Lung (tissue), 12 donors: Measurements from ENCODE around the gene LARP4B. TPM values are rescaled to one million over a fixed set of nuclear protein-coding genes. Genes with fewer than 3 reads are reported as not detected.

Experiments used
- ATAC-seq: fragments of 200-7000 bp; cut with Tn5 transposase; one replicate; pipeline ENCODE4 v1.9.1; 2020; ENCODE audit warnings: moderate number of reproducible peaks; ENCODE audit not compliant: insufficient read depth, low FRiP score
- DNase-seq, 3 donors: peaks; one replicate each; pipeline ENCODE4 v3.0.0-alpha.2; 2013 to 2017
- H3K27ac ChIP-seq, 2 donors: one replicate each; pipeline ENCODE4 v1.5.1; 2013; ENCODE audit warnings: mild to moderate bottlenecking in 2 of 2, moderate library complexity in 2 of 2, control low read depth in 1 of 2, inconsistent platforms in 1 of 2, low read depth in 1 of 2, low read length in 1 of 2
- H3K27me3 ChIP-seq, 3 donors: one replicate each; pipeline ENCODE4 v1.5.1; 2013; ENCODE audit warnings: low read length in 2 of 3; ENCODE audit not compliant: control insufficient read depth in 3 of 3, insufficient read depth in 3 of 3
- H3K36me3 ChIP-seq, 4 donors: one replicate each; pipeline ENCODE4 v1.5.1; 2013; ENCODE audit warnings: low read length in 4 of 4, mild to moderate bottlenecking in 1 of 4, moderate library complexity in 1 of 4; ENCODE audit not compliant: control insufficient read depth in 4 of 4, insufficient read depth in 4 of 4
- H3K4me1 ChIP-seq, 5 donors: one replicate each; pipeline ENCODE4 v1.5.1; 2013; ENCODE audit warnings: low read length in 5 of 5, mild to moderate bottlenecking in 2 of 5, moderate library complexity in 1 of 5; ENCODE audit not compliant: control insufficient read depth in 5 of 5, insufficient read depth in 5 of 5
- H3K4me3 ChIP-seq: one replicate; pipeline ENCODE4 v1.5.1; 2013; ENCODE audit warnings: mild to moderate bottlenecking, control low read depth, moderate library complexity
- H3K9ac ChIP-seq, 2 donors: one replicate each; pipeline ENCODE4 v1.5.1; 2013; ENCODE audit warnings: low read length in 2 of 2, control low read depth in 1 of 2; ENCODE audit not compliant: insufficient read depth in 1 of 2
- H3K9me3 ChIP-seq, 4 donors: one replicate each; pipeline ENCODE4 v1.5.1; 2013; ENCODE audit warnings: low read length in 3 of 4, mild to moderate bottlenecking in 1 of 4, moderate library complexity in 1 of 4; ENCODE audit not compliant: control insufficient read depth in 4 of 4, insufficient read depth in 3 of 4
- WGBS, 2 donors: extraction: QIAGEN DNeasy Blood & Tissue Kit; methylation state at CpG; one replicate each; pipeline ENCODE4 v1.1.7; 2013; 5-methylcytosine and 5-hydroxymethylcytosine counted together
- polyA plus RNA-seq, 2 donors: library from polyadenylated mRNA; stranded (reverse); fragments of 200-250 nt; gene quantifications; one replicate each; pipeline ENCODE4 v1.2.1, GENCODE V29; 2013
- total RNA-seq, 2 donors: library from RNA; depleted of rRNA in 1 of 2; stranded (reverse); fragments of >200 nt in 1 of 2; gene quantifications; one replicate each; pipeline ENCODE4 v1.2.1, GENCODE V29; 2014 to 2021
- TF ChIP-seq, protein P1 (sequence below): IDR thresholded peaks from 2 replicates; pipeline ENCODE4 v1.5.1; 2012; ENCODE audit warnings: mild to moderate bottlenecking; ENCODE audit errors: control extremely low read depth, extremely low read depth
- donor health status: control.
- donor health status: control.
- donor health status: Bipolar disorder and iron deficiency.
- donor health status: healthy.
- donor health status: DM: yes; HTN: yes; CAD: no.

The LARP4B gene
- total and polyA plus RNA-seq, 4 donors, result 24.7 to 133 (median 66.9) TPM

GRCh38 chr10:867807-868206 lies 63.7 kb downstream of the LARP4B start:
- WGBS, 2 donors, result 77 to 84% methylated on average over 6 of the region's 6 CpGs
- no peak for ATAC-seq
- no peak overlapping the region for H3K27ac ChIP-seq

GRCh38 chr10:866577-866941 lies 64.9 kb downstream of the LARP4B start:
- Histone ChIP-seq H3K9me3 (no peaks in the 10 kb centered on the region), H3K4me1 (peaks cover 0 to 21% (median 0%) of the 10 kb centered on the region in 5 donors), H3K9ac (no peak overlapping the region), H3K27me3 (no peaks in the 10 kb centered on the region), H3K27ac (peak overlapping the region in 1 of 2 donors; percentile 41), H3K36me3 (peaks cover 0 to 22% (median 11%) of the 10 kb centered on the region in 4 donors), H3K4me3 (no peak overlapping the region)
- ATAC-seq (no peak), DNase-seq (no peak)
- TF ChIP-seq, protein P1, sequence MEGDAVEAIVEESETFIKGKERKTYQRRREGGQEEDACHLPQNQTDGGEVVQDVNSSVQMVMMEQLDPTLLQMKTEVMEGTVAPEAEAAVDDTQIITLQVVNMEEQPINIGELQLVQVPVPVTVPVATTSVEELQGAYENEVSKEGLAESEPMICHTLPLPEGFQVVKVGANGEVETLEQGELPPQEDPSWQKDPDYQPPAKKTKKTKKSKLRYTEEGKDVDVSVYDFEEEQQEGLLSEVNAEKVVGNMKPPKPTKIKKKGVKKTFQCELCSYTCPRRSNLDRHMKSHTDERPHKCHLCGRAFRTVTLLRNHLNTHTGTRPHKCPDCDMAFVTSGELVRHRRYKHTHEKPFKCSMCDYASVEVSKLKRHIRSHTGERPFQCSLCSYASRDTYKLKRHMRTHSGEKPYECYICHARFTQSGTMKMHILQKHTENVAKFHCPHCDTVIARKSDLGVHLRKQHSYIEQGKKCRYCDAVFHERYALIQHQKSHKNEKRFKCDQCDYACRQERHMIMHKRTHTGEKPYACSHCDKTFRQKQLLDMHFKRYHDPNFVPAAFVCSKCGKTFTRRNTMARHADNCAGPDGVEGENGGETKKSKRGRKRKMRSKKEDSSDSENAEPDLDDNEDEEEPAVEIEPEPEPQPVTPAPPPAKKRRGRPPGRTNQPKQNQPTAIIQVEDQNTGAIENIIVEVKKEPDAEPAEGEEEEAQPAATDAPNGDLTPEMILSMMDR, result no peak
- 83 to 98% methylated on average over 4 of the region's 4 CpGs for WGBS, 2 donors

More at GRCh38 chr10:867807-868206, 63.7 kb downstream of the LARP4B start:
- H3K9ac ChIP-seq, result no peak overlapping the region
- no peak for DNase-seq
- no peaks in the 10 kb centered on the region for H3K9me3 ChIP-seq
- H3K27me3 ChIP-seq, result no peaks in the 10 kb centered on the region
- H3K4me1 ChIP-seq, result peaks cover 0 to 21% (median 0%) of the 10 kb centered on the region in 5 donors
- no peak overlapping the region for H3K4me3 ChIP-seq
- H3K36me3 ChIP-seq, result peaks cover 3 to 29% (median 14%) of the 10 kb centered on the region in 4 donors
- TF ChIP-seq, protein P1, result no peak

DNA sequence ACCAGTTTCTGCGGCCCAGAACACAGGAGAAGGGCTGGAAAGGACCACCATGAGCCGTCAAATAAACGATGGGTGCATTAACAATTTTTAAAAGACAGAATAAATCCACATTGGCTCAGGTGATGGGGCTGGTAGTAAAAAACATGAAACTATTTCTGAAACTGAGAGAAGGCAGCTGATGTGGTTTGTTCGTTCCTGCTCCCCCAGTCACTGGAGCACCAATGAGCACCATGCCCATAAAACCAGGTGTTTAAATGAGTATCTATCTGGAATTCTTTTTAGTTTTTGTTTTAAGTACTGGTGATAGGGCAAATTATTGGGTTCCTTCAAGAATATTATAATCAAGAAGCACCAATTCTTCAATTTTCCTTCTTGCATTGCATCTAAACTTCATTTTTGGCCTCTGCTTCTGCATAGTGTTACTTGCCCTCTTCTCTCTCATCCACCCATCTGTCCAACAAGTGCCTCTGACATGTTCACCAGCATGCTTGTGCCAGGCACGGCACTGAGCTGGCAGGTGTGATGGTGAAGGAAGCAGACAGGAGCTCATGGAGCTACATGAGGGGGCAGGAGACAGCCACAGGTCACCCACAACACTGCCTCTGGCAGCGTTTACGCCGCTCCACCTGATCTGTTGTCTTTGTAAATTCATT lies 65.5 kb downstream of the LARP4B start:
- H3K36me3 ChIP-seq, result peaks cover 4 to 18% (median 10%) of the 10 kb centered on the region in 4 donors
- TF ChIP-seq, protein P1, result no peak
- no peak overlapping the region for H3K9ac ChIP-seq
- H3K4me1 ChIP-seq, result peaks cover 0 to 21% (median 0%) of the 10 kb centered on the region in 5 donors
- DNase-seq, result no peak
- no peak overlapping the region for H3K4me3 ChIP-seq
- 96 to 98% methylated on average over 8 of the region's 8 CpGs for WGBS, 2 donors
- peak overlapping the region in 1 of 2 donors; percentile 41 for H3K27ac ChIP-seq
- no peaks in the 10 kb centered on the region for H3K27me3 ChIP-seq
- no peaks in the 10 kb centered on the region for H3K9me3 ChIP-seq
- ATAC-seq, result no peak
